Endothelial cell (in vitro differentiated cells): ENCODE results near the gene GTSE1. TPM values are rescaled to one million over a fixed set of nuclear protein-coding genes. Genes with fewer than 3 reads are reported as not detected.

ENCODE experiments used
- DNase-seq: peaks from one replicate; pipeline ENCODE4 v3.0.0; 2021; ENCODE audit warnings: low spot score
- H3K27ac Mint-ChIP-seq: one replicate; pipeline ENCODE4 v1.8.0; 2021; ENCODE audit warnings: mixed read lengths, inconsistent platforms; ENCODE audit not compliant: unreplicated experiment
- H3K27me3 Mint-ChIP-seq: one replicate; pipeline ENCODE4 v1.8.0; 2021; ENCODE audit warnings: mild to moderate bottlenecking, moderate library complexity, mixed read lengths, inconsistent platforms; ENCODE audit not compliant: unreplicated experiment
- H3K36me3 Mint-ChIP-seq: one replicate; pipeline ENCODE4 v1.8.0; 2021; ENCODE audit warnings: mild to moderate bottlenecking, low read depth, mixed read lengths, inconsistent platforms; ENCODE audit not compliant: unreplicated experiment
- H3K4me1 Mint-ChIP-seq: one replicate; pipeline ENCODE4 v1.8.0; 2021; ENCODE audit warnings: mild to moderate bottlenecking, mixed read lengths, inconsistent platforms; ENCODE audit not compliant: unreplicated experiment
- H3K4me3 Mint-ChIP-seq: one replicate; pipeline ENCODE4 v1.8.0; 2021; ENCODE audit warnings: mild to moderate bottlenecking, mixed read lengths, inconsistent platforms; ENCODE audit not compliant: unreplicated experiment
- H3K9me3 Mint-ChIP-seq: one replicate; pipeline ENCODE4 v1.8.0; 2021; ENCODE audit warnings: mixed read lengths, inconsistent platforms; ENCODE audit not compliant: unreplicated experiment
- total RNA-seq: library from RNA; stranded (reverse); fragmentation: NEBNext Ultra II Directional; extraction: Animal tissue kit (Norgen Biotek cat#: 25700); gene quantifications from one replicate; pipeline ENCODE4 v1.2.1, GENCODE V29; 2021; ENCODE audit not compliant: unreplicated experiment
- TF ChIP-seq, protein P1 (sequence below): fragments of 200-600 bp; sonication (generic); IDR thresholded peaks from one replicate; pipeline ENCODE4 v1.5.0; 2021; ENCODE audit warnings: antibody characterized with exemption; ENCODE audit not compliant: unreplicated experiment

The GTSE1 gene
- total RNA-seq, 1 donor from 2014 or later: 8.2 TPM

DNA sequence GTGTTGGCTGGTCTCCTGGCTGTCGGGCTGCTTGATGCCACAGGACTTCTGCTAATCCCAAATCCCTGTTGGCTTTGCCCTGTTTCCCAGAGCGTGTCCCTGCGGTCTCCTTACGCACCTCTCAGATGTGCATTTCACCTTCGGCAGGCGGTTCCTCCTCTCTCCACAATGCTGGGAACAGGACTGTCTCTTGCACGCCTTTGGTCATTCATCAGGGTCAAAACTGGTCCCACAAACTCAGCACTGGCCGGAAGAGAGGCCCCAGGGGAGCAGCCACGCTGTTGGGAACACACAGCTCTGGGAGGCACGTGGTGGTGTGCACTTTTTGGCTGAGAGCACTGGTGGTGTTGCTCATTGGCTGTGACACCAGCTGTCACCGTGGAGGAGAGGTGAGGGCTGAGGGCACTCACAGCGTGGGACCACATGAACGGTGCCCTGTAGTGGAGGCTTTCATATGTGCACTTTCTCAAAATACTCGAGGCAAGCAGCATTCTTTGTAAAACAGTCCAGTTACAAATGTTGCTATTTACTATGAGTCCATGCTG is 23.6 kb downstream of the GTSE1 start:
- TF ChIP-seq, protein P1, sequence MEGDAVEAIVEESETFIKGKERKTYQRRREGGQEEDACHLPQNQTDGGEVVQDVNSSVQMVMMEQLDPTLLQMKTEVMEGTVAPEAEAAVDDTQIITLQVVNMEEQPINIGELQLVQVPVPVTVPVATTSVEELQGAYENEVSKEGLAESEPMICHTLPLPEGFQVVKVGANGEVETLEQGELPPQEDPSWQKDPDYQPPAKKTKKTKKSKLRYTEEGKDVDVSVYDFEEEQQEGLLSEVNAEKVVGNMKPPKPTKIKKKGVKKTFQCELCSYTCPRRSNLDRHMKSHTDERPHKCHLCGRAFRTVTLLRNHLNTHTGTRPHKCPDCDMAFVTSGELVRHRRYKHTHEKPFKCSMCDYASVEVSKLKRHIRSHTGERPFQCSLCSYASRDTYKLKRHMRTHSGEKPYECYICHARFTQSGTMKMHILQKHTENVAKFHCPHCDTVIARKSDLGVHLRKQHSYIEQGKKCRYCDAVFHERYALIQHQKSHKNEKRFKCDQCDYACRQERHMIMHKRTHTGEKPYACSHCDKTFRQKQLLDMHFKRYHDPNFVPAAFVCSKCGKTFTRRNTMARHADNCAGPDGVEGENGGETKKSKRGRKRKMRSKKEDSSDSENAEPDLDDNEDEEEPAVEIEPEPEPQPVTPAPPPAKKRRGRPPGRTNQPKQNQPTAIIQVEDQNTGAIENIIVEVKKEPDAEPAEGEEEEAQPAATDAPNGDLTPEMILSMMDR: no peak
- Mint-ChIP-seq H3K4me3 (no peak overlapping the region), H3K27me3 (peaks cover 12% of the 10 kb centered on the region), H3K9me3 (no peaks in the 10 kb centered on the region), H3K4me1 (no peaks in the 10 kb centered on the region), H3K36me3 (peaks cover 6% of the 10 kb centered on the region), H3K27ac (no peak overlapping the region)
- DNase-seq: no peak

DNA sequence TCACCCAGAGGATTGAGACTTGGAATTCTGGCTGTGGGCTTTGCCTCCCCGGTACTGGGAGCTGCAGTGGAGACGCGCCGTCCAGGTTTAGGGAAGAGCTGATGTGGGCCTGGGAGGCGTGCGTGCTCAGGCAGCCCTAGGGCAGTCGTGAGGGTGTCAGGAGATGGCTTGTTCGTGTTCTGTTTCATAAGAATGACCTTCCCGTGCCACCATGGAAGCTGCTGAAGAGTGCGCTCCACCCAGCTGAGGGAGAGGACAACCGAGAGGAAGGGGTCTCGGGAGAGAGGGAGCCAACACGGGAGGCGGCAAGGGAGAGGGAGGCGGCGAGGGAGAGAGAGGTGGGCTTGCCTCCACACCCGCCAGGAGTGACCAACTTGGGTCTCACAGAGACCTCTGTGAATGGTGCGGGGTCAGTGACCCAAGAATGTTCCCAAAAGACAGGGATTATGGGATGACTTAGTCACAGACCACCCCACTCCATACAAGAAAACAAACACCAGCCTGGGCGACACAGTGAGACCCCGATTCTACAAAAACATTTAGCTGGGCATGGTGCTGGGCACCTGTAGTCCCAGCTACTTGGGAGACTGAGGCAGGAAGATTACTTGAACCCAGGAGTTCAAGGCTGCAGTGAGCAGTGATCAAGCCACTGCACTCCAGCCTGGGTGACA is 24.2 kb downstream of the GTSE1 start:
- H3K36me3 Mint-ChIP-seq: peaks cover 6% of the 10 kb centered on the region
- no peak overlapping the region for H3K4me3 Mint-ChIP-seq
- no peaks in the 10 kb centered on the region for H3K4me1 Mint-ChIP-seq
- TF ChIP-seq, protein P1: no peak
- no peak overlapping the region for H3K27ac Mint-ChIP-seq
- no peaks in the 10 kb centered on the region for H3K9me3 Mint-ChIP-seq
- peaks cover 13% of the 10 kb centered on the region for H3K27me3 Mint-ChIP-seq
- no peak for DNase-seq

DNA sequence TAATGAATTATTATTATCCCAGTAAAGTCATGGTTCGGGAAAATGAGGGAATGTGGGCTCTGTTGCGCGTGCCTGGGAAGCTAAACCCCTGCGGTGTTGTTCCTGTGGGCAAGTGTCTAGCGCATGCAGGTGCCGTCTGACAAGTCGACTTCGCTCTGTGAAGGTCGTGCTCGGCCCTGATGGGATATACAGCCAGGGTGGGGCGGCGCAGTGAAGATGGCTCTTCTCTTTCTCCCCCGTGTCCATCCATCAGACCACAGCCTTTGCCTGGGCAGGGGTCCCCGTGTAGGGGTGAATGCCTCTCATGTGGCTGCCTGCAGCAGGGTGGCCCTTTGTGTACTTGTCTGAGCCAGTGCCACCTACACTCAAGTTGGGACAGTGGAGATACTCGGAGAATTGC is 26.0 kb downstream of the GTSE1 start:
- H3K9me3 Mint-ChIP-seq: no peaks in the 10 kb centered on the region
- H3K4me1 Mint-ChIP-seq: no peaks in the 10 kb centered on the region
- no peak for DNase-seq
- TF ChIP-seq, protein P1: no peak
- no peak overlapping the region for H3K27ac Mint-ChIP-seq
- peaks cover 9% of the 10 kb centered on the region for H3K36me3 Mint-ChIP-seq
- H3K4me3 Mint-ChIP-seq: no peak overlapping the region
- peaks cover 15% of the 10 kb centered on the region for H3K27me3 Mint-ChIP-seq

DNA sequence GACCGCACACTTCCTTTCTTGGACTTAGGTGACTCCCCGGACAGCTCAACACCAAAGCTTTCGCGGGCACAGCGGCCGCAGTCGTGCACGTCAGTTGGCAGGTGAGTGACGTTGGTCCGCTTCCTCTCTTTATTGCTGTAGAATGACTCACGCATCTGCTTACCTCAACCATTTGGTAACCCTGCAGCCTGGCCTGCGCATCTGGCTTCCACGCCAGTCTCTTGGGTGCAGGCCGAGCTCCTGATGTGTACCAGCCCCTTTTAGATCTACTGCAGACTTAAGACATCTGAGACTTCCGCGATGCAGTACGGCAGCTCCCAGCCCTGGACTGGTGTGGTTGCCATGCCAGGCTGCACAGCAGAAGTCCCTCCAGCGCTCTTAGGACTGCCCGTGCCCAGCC is 26.5 kb downstream of the GTSE1 start:
- DNase-seq: no peak
- Mint-ChIP-seq H3K36me3 (peaks cover 9% of the 10 kb centered on the region), H3K27ac (no peak overlapping the region), H3K27me3 (peaks cover 15% of the 10 kb centered on the region), H3K9me3 (no peaks in the 10 kb centered on the region), H3K4me1 (no peaks in the 10 kb centered on the region), H3K4me3 (no peak overlapping the region)
- TF ChIP-seq, protein P1: no peak

DNA sequence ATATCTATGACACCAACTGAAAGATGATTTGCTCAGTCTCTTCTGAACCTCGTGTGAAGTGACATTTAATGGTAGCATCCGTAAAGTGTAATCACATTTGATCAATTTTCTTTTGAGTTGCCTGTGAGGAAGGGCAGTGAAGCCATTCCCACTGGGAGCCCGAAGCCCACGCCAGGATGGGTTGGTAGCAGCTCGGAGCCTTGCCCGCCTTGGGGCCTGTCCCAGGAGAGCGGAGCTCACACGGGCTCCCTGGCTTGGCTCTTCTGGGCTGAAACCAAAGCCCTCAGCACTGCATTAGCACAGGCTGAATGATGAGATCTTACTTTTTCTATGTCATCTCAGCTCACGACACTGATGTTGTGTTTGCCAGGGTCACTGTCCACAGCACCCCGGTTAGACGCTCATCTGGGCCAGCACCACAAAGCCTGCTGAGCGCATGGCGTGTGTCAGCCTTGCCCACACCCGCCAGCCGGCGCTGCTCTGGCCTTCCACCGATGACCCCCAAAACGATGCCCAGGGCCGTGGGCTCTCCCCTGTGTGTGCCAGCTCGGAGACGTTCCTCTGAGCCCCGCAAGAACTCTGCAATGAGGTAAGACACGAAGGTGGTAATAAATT is 29.5 kb downstream of the GTSE1 start:
- DNase-seq: no peak
- no peaks in the 10 kb centered on the region for H3K9me3 Mint-ChIP-seq
- H3K4me1 Mint-ChIP-seq: no peaks in the 10 kb centered on the region
- peaks cover 10% of the 10 kb centered on the region for H3K27me3 Mint-ChIP-seq
- H3K27ac Mint-ChIP-seq: no peak overlapping the region
- H3K4me3 Mint-ChIP-seq: no peak overlapping the region
- peaks cover 3% of the 10 kb centered on the region for H3K36me3 Mint-ChIP-seq
- TF ChIP-seq, protein P1: no peak
